Dendritic cell treated with granulocyte-macrophage colony-stimulating factor and Interleukin-4, amounts not matched to agents 40 ng/mL and 50 ng/mL, for 4 days (primary cell): ENCODE results near the gene DGUOK.
A peak's percentile ranks its signal among the peaks of the same experiment; 100 is the strongest.

Experiments used
- H3K27ac Mint-ChIP-seq: one replicate; pipeline ENCODE4 v1.8.0; 2022; ENCODE audit warnings: mild to moderate bottlenecking, mixed read lengths
- H3K27me3 Mint-ChIP-seq: one replicate; pipeline ENCODE4 v1.8.0; 2022; ENCODE audit warnings: mild to moderate bottlenecking, mixed read lengths
- H3K36me3 Mint-ChIP-seq: one replicate; pipeline ENCODE4 v1.8.0; 2022; ENCODE audit warnings: low read depth, mixed read lengths
- H3K4me1 Mint-ChIP-seq: one replicate; pipeline ENCODE4 v1.8.0; 2022; ENCODE audit warnings: low read depth, mixed read lengths
- H3K4me3 Mint-ChIP-seq: one replicate; pipeline ENCODE4 v1.8.0; 2022; ENCODE audit warnings: mild to moderate bottlenecking, moderate library complexity, mixed read lengths
- H3K9me3 Mint-ChIP-seq: one replicate; pipeline ENCODE4 v1.8.0; 2022; ENCODE audit warnings: mixed read lengths
- intact Hi-C: fragments of 100-400 bp; cut with micrococcal nuclease; formaldehyde crosslinking; loops from one replicate; pipeline ENCODE4 v1.15.0; 2022

DGUOK gene

DNA sequence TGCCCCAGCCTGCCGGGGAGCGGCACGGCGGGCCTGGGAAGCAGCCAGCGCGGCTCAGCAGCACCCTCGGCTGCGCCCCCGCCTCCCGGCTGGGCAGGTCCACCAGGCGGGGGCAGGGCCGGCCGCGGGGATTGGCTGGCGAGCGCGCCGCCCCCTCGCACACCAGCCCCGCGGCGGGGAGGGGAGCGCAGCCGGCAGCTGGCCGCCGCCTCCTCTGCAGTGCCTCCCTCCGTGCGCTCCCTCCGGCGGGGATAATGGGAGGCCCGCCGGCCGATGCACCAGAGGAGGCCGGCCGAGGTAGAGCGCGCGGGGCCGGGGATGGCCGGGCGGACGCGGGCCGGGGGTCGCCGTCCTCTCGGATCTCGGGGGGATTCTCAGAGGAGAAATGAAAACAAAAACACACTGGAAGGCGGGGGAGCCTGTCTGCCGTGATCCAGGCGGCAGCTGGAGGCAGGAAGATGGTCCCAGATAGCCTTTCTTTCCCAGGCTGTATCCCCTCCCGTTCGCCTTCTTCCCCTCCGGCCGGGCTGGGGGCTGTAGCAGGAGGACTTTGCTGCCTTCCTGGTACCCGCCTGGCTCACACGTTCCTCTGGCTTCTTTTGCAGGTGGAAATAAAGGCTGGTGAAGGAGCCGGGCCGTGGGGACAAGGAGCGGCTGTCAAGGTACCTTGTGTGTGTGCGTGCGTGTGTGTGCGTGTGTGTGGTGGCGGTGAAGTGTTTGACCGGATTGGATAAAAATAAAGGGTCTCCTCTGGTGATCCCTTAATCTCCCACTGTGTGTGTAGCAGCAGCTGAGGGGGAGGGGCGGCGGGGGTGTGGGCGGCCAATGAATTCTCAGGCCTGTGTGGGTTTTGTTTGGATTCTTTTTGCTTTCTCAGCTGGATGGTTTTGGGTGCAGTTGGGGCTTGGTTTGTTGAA lies 76.1 kb downstream of the DGUOK start:
- Mint-ChIP-seq H3K27me3 (no peaks in the 10 kb centered on the region), H3K27ac (no peak overlapping the region), H3K4me1 (peaks cover 96% of the 10 kb centered on the region), H3K4me3 (peak overlapping the region; percentile 67), H3K36me3 (peaks cover 97% of the 10 kb centered on the region), H3K9me3 (no peaks in the 10 kb centered on the region)
- intact Hi-C loops: loop anchor here (5.0 kb wide), 1 partner anchor 35 kb away; no protein-coding TSS in a partner anchor

DNA sequence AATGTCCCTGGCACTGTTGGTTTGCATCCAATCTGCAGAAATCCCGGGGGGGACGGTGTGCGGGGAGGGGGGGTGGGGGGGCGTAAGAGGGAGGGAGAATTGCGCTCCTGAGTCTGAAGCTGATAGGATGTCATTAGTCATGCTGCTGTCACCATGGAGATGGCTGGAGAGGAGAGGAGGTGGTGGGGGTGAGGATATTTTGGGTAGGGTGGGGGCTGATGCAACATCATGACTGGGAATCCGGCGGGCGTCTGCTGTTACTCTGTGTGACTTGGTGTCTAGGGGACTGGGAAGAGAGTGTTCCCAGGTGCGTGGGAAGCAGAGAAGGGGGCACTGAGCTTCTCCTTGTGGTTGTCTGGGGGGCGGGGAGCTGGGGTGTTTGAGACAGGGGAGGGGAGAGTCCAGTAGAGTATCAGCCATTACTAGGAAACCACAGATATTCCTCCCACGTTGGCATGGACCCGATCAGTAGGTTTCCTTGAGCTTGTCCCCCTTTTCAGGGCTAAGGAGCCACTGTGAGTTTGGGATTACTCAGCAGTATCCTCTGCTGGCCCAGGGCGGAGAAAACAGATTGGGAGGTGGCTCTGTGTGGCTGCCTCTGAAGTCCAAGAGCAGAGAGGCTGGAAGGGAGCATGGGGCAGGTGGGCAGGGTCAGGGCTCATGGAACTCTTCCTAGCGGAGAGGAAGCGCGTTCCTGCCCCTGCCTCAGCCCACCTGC lies 77.0 kb downstream of the DGUOK start:
- Mint-ChIP-seq H3K4me1 (peaks cover 96% of the 10 kb centered on the region), H3K9me3 (no peaks in the 10 kb centered on the region), H3K36me3 (peaks cover 97% of the 10 kb centered on the region), H3K27me3 (no peaks in the 10 kb centered on the region), H3K4me3 (peak overlapping the region; percentile 56), H3K27ac (peak overlapping the region; percentile 45)
- intact Hi-C loops: loop anchor here (5.0 kb wide), 1 partner anchor 34 kb away; no protein-coding TSS in a partner anchor

- Mint-ChIP-seq H3K36me3 (peaks cover 97% of the 10 kb centered on the region), H3K27ac (peak overlapping the region; percentile 45), H3K27me3 (no peaks in the 10 kb centered on the region), H3K4me3 (no peak overlapping the region), H3K4me1 (peaks cover 96% of the 10 kb centered on the region), H3K9me3 (no peaks in the 10 kb centered on the region)
- intact Hi-C loops: loop anchor here (5.0 kb wide), 1 partner anchor 33 kb away; no protein-coding TSS in a partner anchor
These were observed 77.8 kb downstream of the DGUOK start for GRCh38 chr2:74004212-74005182.

DNA sequence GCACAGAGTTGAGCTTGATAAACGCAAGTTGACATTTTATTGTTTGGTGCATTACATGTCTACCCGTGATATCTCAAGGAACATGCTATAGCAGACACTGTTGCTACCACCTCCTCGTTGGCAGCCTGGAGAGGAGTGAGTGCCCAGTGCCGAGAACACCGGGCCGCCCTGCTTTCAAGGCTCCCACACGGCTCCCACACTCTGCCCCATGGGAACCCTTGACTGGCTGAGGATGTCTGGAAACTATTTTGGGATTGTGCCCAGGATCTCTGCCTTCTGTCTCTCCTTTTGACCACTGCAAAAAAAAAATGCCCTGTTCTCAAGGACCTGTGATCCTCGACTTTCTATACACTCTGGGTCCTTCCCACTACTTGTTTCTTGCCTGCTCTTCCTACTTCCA lies 79.1 kb downstream of the DGUOK start:
- intact Hi-C loops: no loop called here
- H3K27me3 Mint-ChIP-seq: no peaks in the 10 kb centered on the region
- H3K4me3 Mint-ChIP-seq: no peak overlapping the region
- H3K36me3 Mint-ChIP-seq: peaks cover 97% of the 10 kb centered on the region
- no peaks in the 10 kb centered on the region for H3K9me3 Mint-ChIP-seq
- no peak overlapping the region for H3K27ac Mint-ChIP-seq
- peaks cover 93% of the 10 kb centered on the region for H3K4me1 Mint-ChIP-seq

DNA sequence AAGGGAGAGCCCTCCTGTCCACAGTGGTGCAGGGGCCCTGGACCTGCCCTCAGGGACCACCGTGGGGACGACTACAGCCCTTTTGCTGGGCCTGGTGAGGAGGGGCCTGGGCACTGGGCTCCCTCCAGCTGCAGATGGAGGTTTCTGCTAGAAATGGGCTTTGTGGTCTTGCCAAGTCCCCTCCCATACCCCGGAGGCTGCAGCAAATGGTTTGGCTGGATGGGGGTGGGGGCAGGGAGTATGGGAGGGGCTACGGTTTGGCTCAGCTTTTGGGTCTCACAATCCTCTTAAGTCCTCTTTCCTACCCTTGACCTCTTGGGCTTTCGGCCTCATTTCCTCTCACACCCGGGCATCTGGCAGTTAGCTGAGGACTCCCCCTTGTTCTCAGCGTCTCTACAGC lies 79.8 kb downstream of the DGUOK start:
- Mint-ChIP-seq H3K9me3 (no peaks in the 10 kb centered on the region), H3K27ac (no peak overlapping the region), H3K4me1 (peaks cover 86% of the 10 kb centered on the region), H3K4me3 (no peak overlapping the region), H3K36me3 (peaks cover 97% of the 10 kb centered on the region), H3K27me3 (no peaks in the 10 kb centered on the region)
- intact Hi-C loops: no loop called here

GRCh38 chr2:74007121-74007520 lies 80.4 kb downstream of the DGUOK start:
- Mint-ChIP-seq H3K36me3 (peaks cover 97% of the 10 kb centered on the region), H3K27ac (no peak overlapping the region), H3K27me3 (no peaks in the 10 kb centered on the region), H3K4me3 (no peak overlapping the region), H3K9me3 (no peaks in the 10 kb centered on the region), H3K4me1 (peaks cover 83% of the 10 kb centered on the region)
- intact Hi-C loops: no loop called here

- intact Hi-C loops: no loop called here
- H3K27ac Mint-ChIP-seq: no peak overlapping the region
- peaks cover 100% of the 10 kb centered on the region for H3K36me3 Mint-ChIP-seq
- H3K27me3 Mint-ChIP-seq: no peaks in the 10 kb centered on the region
- H3K4me3 Mint-ChIP-seq: no peak overlapping the region
- no peaks in the 10 kb centered on the region for H3K9me3 Mint-ChIP-seq
- H3K4me1 Mint-ChIP-seq: peaks cover 88% of the 10 kb centered on the region
These were observed 81.0 kb downstream of the DGUOK start for GRCh38 chr2:74007711-74008110.
